H1 (cell line): Measurements from ENCODE around the gene RFX1. TPM values are rescaled to one million over a fixed set of nuclear protein-coding genes. Genes with fewer than 3 reads are reported as not detected.

Experiments used
- ASH2L ChIP-seq: fragments of 200-600, 300-600 bp; sonication (generic); IDR thresholded peaks from one replicate; pipeline ENCODE4 v1.7.1; 2017; ENCODE audit warnings: low read length
- POU5F1 ChIP-seq: IDR thresholded peaks from 2 replicates; pipeline ENCODE4 v1.6.1; 2011; ENCODE audit warnings: low read depth, mild to moderate bottlenecking, low read length, moderate library complexity
- RNF2 ChIP-seq: fragments of 200-900, 300-1000 bp; sonication (generic); IDR thresholded peaks from 2 replicates; pipeline ENCODE4 v1.7.1; 2016; ENCODE audit warnings: borderline replicate concordance, low read depth, mild to moderate bottlenecking, antibody characterized with exemption, low read length; ENCODE audit not compliant: poor library complexity, severe bottlenecking; ENCODE audit errors: missing control alignments
- polyA plus RNA-seq, 7 experiments: library from polyadenylated mRNA; depleted of rRNA in 3 of 7; stranded (reverse) in 5 of 7; unstranded in 2 of 7; fragments of >200 nt in 5 of 7; fragments of 200-250 nt in 2 of 7; gene quantifications; 1 replicate in 5 of 7; 2 replicates in 1 of 7; 4 replicates in 1 of 7; pipeline versions ENCODE4 v1.2.1 to v1.2.3, GENCODE V29; 2011 to 2013; ENCODE audit warnings: missing spikeins in 2 of 7, mixed read lengths in 2 of 7
- total RNA-seq: library from RNA; stranded (reverse); fragmentation: NEBNext Ultra II Directional; extraction: Animal tissue kit (Norgen Biotek cat#: 25700); gene quantifications from 2 replicates; pipeline ENCODE4 v1.2.1, GENCODE V29; 2021
- TF ChIP-seq, protein P1 (sequence below): fragments of 300-600 bp; sonication (generic); IDR thresholded peaks from 2 replicates; pipeline ENCODE4 v1.7.1; 2012; ENCODE audit warnings: low read length, moderate library complexity, mild to moderate bottlenecking, inconsistent platforms; ENCODE audit not compliant: insufficient replicate concordance

The RFX1 gene
- total and polyA plus RNA-seq, 2 of the 8 experiments (the other 6 are each of a cell fraction or from before 2014, with no cell fraction given): 4.9 to 17.0 TPM

DNA sequence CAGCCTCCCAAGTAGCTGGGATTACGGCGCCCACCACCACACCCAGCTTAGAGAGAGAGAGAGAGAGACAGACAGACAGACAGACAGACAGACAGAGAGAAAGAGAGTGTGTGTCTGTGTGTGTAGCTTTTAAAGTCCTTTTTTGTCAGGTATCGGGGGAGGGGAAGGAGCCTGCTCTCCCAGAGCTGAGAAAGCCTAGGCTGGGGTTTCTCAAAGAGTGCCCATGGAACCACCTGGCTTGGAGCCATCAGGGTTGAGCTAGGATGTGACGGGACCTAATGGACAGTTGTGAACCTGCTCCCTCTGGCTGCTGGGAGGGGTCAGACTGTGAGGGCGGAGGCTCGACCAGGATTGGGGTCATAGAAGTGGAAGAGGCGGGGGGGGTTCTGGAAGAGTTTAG is 16.6 kb downstream of the RFX1 start (continued):
- TF ChIP-seq, protein P1, sequence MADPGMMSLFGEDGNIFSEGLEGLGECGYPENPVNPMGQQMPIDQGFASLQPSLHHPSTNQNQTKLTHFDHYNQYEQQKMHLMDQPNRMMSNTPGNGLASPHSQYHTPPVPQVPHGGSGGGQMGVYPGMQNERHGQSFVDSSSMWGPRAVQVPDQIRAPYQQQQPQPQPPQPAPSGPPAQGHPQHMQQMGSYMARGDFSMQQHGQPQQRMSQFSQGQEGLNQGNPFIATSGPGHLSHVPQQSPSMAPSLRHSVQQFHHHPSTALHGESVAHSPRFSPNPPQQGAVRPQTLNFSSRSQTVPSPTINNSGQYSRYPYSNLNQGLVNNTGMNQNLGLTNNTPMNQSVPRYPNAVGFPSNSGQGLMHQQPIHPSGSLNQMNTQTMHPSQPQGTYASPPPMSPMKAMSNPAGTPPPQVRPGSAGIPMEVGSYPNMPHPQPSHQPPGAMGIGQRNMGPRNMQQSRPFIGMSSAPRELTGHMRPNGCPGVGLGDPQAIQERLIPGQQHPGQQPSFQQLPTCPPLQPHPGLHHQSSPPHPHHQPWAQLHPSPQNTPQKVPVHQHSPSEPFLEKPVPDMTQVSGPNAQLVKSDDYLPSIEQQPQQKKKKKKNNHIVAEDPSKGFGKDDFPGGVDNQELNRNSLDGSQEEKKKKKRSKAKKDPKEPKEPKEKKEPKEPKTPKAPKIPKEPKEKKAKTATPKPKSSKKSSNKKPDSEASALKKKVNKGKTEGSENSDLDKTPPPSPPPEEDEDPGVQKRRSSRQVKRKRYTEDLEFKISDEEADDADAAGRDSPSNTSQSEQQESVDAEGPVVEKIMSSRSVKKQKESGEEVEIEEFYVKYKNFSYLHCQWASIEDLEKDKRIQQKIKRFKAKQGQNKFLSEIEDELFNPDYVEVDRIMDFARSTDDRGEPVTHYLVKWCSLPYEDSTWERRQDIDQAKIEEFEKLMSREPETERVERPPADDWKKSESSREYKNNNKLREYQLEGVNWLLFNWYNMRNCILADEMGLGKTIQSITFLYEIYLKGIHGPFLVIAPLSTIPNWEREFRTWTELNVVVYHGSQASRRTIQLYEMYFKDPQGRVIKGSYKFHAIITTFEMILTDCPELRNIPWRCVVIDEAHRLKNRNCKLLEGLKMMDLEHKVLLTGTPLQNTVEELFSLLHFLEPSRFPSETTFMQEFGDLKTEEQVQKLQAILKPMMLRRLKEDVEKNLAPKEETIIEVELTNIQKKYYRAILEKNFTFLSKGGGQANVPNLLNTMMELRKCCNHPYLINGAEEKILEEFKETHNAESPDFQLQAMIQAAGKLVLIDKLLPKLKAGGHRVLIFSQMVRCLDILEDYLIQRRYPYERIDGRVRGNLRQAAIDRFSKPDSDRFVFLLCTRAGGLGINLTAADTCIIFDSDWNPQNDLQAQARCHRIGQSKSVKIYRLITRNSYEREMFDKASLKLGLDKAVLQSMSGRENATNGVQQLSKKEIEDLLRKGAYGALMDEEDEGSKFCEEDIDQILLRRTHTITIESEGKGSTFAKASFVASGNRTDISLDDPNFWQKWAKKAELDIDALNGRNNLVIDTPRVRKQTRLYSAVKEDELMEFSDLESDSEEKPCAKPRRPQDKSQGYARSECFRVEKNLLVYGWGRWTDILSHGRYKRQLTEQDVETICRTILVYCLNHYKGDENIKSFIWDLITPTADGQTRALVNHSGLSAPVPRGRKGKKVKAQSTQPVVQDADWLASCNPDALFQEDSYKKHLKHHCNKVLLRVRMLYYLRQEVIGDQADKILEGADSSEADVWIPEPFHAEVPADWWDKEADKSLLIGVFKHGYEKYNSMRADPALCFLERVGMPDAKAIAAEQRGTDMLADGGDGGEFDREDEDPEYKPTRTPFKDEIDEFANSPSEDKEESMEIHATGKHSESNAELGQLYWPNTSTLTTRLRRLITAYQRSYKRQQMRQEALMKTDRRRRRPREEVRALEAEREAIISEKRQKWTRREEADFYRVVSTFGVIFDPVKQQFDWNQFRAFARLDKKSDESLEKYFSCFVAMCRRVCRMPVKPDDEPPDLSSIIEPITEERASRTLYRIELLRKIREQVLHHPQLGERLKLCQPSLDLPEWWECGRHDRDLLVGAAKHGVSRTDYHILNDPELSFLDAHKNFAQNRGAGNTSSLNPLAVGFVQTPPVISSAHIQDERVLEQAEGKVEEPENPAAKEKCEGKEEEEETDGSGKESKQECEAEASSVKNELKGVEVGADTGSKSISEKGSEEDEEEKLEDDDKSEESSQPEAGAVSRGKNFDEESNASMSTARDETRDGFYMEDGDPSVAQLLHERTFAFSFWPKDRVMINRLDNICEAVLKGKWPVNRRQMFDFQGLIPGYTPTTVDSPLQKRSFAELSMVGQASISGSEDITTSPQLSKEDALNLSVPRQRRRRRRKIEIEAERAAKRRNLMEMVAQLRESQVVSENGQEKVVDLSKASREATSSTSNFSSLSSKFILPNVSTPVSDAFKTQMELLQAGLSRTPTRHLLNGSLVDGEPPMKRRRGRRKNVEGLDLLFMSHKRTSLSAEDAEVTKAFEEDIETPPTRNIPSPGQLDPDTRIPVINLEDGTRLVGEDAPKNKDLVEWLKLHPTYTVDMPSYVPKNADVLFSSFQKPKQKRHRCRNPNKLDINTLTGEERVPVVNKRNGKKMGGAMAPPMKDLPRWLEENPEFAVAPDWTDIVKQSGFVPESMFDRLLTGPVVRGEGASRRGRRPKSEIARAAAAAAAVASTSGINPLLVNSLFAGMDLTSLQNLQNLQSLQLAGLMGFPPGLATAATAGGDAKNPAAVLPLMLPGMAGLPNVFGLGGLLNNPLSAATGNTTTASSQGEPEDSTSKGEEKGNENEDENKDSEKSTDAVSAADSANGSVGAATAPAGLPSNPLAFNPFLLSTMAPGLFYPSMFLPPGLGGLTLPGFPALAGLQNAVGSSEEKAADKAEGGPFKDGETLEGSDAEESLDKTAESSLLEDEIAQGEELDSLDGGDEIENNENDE: no peak
- TF ChIP-seq POU5F1 (no peak), RNF2 (no peak), ASH2L (no peak)
- TF ChIP-seq, all 59 proteins: peak for 0
